HepG2 (cell line): ENCODE results near the gene ENPP1. TPM values are rescaled to one million over a fixed set of nuclear protein-coding genes. Genes with fewer than 3 reads are reported as not detected.

ENCODE experiments used
- ATAC-seq: fragments of 200-7000 bp; cut with Tn5 transposase; 3 replicates; pipeline ENCODE4 v1.9.1; 2020; ENCODE audit warnings: mild to moderate bottlenecking, moderate library complexity
- BruUV-seq: library from RNA; stranded (reverse); fragments of 400-500 nt; replicated peaks from 2 replicates; lab custom pipeline; 2021; lab: Mats Ljungman, UMichigan
- CTCF ChIA-PET: fragments of 300-600 bp; formaldehyde crosslinking; extraction: SDS; loops from one replicate; lab custom pipeline; 2021; ENCODE audit warnings: low total read pairs, inconsistent platforms, low intra/inter-chr PET ratio; lab: Yijun Ruan, JAX
- POLR2A ChIA-PET: fragments of 350-600 bp; sonication (Branson Sonifier 250); formaldehyde crosslinking; loops from one replicate; lab custom pipeline; 2020; ENCODE audit warnings: antibody characterized with exemption, inconsistent platforms; lab: Yijun Ruan, JAX
- DNase-seq: peaks from one replicate; pipeline ENCODE4 v3.0.0-alpha.2; 2015; ENCODE audit warnings: low spot score
- FAIRE-seq: peaks from 3 replicates; lab custom pipeline; 2011; peaks lifted over from hg19 to GRCh38; lab: Jason Lieb, UNC
- H2AFZ ChIP-seq: one replicate; pipeline ENCODE4 v1.6.1; 2011; ENCODE audit warnings: low read length, inconsistent platforms
- H3K27ac ChIP-seq: fragments of 300-600 bp; 3 replicates; pipeline ENCODE4 v1.8.0; 2011; ENCODE audit warnings: mixed run types, mild to moderate bottlenecking, mixed read lengths, low read length, inconsistent platforms; ENCODE audit not compliant: insufficient read depth; ENCODE audit errors: extremely low read length
- H3K27me3 ChIP-seq, 2 experiments: fragments of 200-600 bp in 1 of 2; 2 replicates in 1 of 2; 3 replicates in 1 of 2; pipeline versions ENCODE4 v1.6.0 to v1.8.0; 2011; ENCODE audit warnings: low read length in 2 of 2, mild to moderate bottlenecking in 2 of 2, moderate library complexity in 2 of 2, inconsistent platforms in 1 of 2; ENCODE audit not compliant: insufficient read depth in 2 of 2, control insufficient read depth in 1 of 2
- H3K36me3 ChIP-seq, 2 experiments: fragments of 200-600 bp in 1 of 2; replicated peaks in 1 of 2; 2 replicates in 1 of 2; 3 replicates in 1 of 2; pipeline versions ENCODE4 v1.5.1 to v1.8.0; 2011; ENCODE audit warnings: low read length in 2 of 2, inconsistent platforms in 1 of 2; ENCODE audit not compliant: insufficient read depth in 2 of 2, control insufficient read depth in 1 of 2
- H3K4me1 ChIP-seq: 2 replicates; pipeline ENCODE4 v1.5.1; 2012; ENCODE audit warnings: low read length, inconsistent platforms; ENCODE audit not compliant: insufficient read depth
- H3K4me2 ChIP-seq: 2 replicates; pipeline ENCODE4 v1.6.0; 2011; ENCODE audit warnings: low read depth, low read length, inconsistent platforms
- H3K4me3 ChIP-seq, 3 experiments: fragments of 200-600 bp in 1 of 3; sonication (generic), shearing (Covaris generic) in 1 of 3; replicated peaks in 1 of 3; 2 replicates each; pipeline ENCODE4 v1.5.1; 2011 to 2016; ENCODE audit warnings: low read length in 3 of 3, inconsistent platforms in 2 of 3, low read depth in 2 of 3, mild to moderate bottlenecking in 2 of 3, control low read depth in 1 of 3, mixed read lengths in 1 of 3; ENCODE audit not compliant: insufficient read depth in 1 of 3
- H3K79me2 ChIP-seq: one replicate; pipeline ENCODE4 v1.6.1; 2011; ENCODE audit warnings: low read length, inconsistent platforms; ENCODE audit not compliant: insufficient read depth
- H3K9ac ChIP-seq: 2 replicates; pipeline ENCODE4 v1.6.0; 2011; ENCODE audit warnings: mild to moderate bottlenecking, low read depth, low read length, inconsistent platforms; ENCODE audit not compliant: insufficient read depth
- H3K9me3 ChIP-seq: 2 replicates; pipeline ENCODE4 v1.5.1; 2012; ENCODE audit warnings: mild to moderate bottlenecking, low read length
- H4K20me1 ChIP-seq: 2 replicates; pipeline ENCODE4 v1.6.0; 2011; ENCODE audit warnings: inconsistent platforms, mild to moderate bottlenecking, low read length, moderate library complexity; ENCODE audit not compliant: insufficient read depth
- AHDC1 ChIP-seq: sonication (generic); formaldehyde crosslinking; IDR thresholded peaks from 2 replicates; pipeline ENCODE4 v1.5.1; 2020; ENCODE audit warnings: mild to moderate bottlenecking, missing genetic modification reagents, borderline replicate concordance
- ERF ChIP-seq: IDR thresholded peaks from 2 replicates; pipeline ENCODE4 v1.6.1; 2018; ENCODE audit warnings: missing biosample characterization, missing genetic modification reagents
- HMG20B ChIP-seq: conservative IDR thresholded peaks from 2 replicates; pipeline ENCODE4 v1.6.1; 2016; ENCODE audit warnings: missing genetic modification reagents, missing compliant biosample characterization
- IRF9 ChIP-seq: sonication (generic); formaldehyde crosslinking; IDR thresholded peaks from 2 replicates; pipeline ENCODE4 v1.8.0; 2022; ENCODE audit warnings: missing genetic modification reagents, mild to moderate bottlenecking, borderline replicate concordance
- JDP2 ChIP-seq: sonication (generic); formaldehyde crosslinking; IDR thresholded peaks from 2 replicates; pipeline ENCODE4 v1.8.1; 2022; ENCODE audit warnings: missing genetic modification reagents, borderline replicate concordance
- RAD21 ChIP-seq: fragments of 450-650 bp; formaldehyde crosslinking; IDR thresholded peaks from 2 replicates; pipeline ENCODE4 v1.5.0; 2020; ENCODE audit warnings: mild to moderate bottlenecking
- REXO4 ChIP-seq: sonication (generic); formaldehyde crosslinking; IDR thresholded peaks from 2 replicates; pipeline ENCODE4 v1.8.0; 2022; ENCODE audit warnings: missing genetic modification reagents, mild to moderate bottlenecking, borderline replicate concordance
- SAP130 ChIP-seq: IDR thresholded peaks from 2 replicates; pipeline ENCODE4 v1.6.1; 2016; ENCODE audit warnings: low read depth
- SP140L ChIP-seq: sonication (generic); formaldehyde crosslinking; IDR thresholded peaks from 2 replicates; pipeline ENCODE4 v1.4.0; 2020; ENCODE audit warnings: missing genetic modification reagents, borderline replicate concordance
- XRCC5 ChIP-seq: fragments of 200-400 bp; formaldehyde crosslinking; optimal IDR thresholded peaks from 2 replicates; pipeline ENCODE3; 2017; ENCODE audit warnings: mild to moderate bottlenecking, low read length
- ZNF18 ChIP-seq: sonication (generic); formaldehyde crosslinking; IDR thresholded peaks from 2 replicates; pipeline ENCODE4 v1.8.0; 2022; ENCODE audit warnings: mild to moderate bottlenecking, missing genetic modification reagents; ENCODE audit not compliant: insufficient replicate concordance
- ZNF704 ChIP-seq: sonication (generic); formaldehyde crosslinking; IDR thresholded peaks from 2 replicates; pipeline ENCODE4 v1.8.1; 2023; ENCODE audit warnings: mild to moderate bottlenecking, inconsistent platforms, moderate library complexity, missing genetic modification reagents, borderline replicate concordance
- WGBS: methylation state at CpG from one replicate; pipeline ENCODE4 v1.1.6; 2017; ENCODE audit warnings: low lambda C conversion rate; 5-methylcytosine and 5-hydroxymethylcytosine counted together
- in situ Hi-C: cut with HindIII; loops from 2 replicates; pipeline ENCODE4 v1.10.0; 2017; ENCODE audit warnings: low pct_unique_long_range_greater_than_20kb; ENCODE audit not compliant: extremely low pct_ligation_motif_present
- intact Hi-C: fragments of 100-400 bp; cut with micrococcal nuclease; formaldehyde crosslinking; loops from one replicate; pipeline ENCODE4 v1.10.0; 2022; ENCODE audit not compliant: unreplicated experiment
- polyA plus RNA-seq, 8 experiments: library from polyadenylated mRNA; depleted of rRNA in 3 of 8; stranded (reverse) in 7 of 8; unstranded in 1 of 8; fragments of >200 nt; fragmentation: Illumina TruSeq in 4 of 8; extraction: Trizol in 4 of 8; gene quantifications; 2 replicates each; pipeline versions ENCODE4 v1.2.1 to v1.2.3, GENCODE V29; 2011 to 2016; ENCODE audit warnings: low read depth in 4 of 8, missing spikeins in 1 of 8, mixed read lengths in 1 of 8; ENCODE audit not compliant: insufficient read depth in 1 of 8
- total RNA-seq, 5 experiments: library from RNA; depleted of rRNA; stranded (reverse); fragments of >200 nt; fragmentation: Illumina TruSeq; extraction: Trizol; gene quantifications; 2 replicates each; pipeline ENCODE4 v1.2.3, GENCODE V29; 2016; ENCODE audit warnings: low read depth in 1 of 5

The ENPP1 gene
- total and polyA plus RNA-seq, 2 of the 13 experiments (the other 11 are each of a cell fraction or from before 2014, with no cell fraction given) = 56.5 to 160 TPM

- H3K9me3 ChIP-seq = no peaks in the 10 kb centered on the region
- no peak overlapping the region for H3K9ac ChIP-seq
- H3K4me2 ChIP-seq = no peak overlapping the region
- in situ Hi-C loops = loop anchor here (5.0 kb wide), 1 partner anchor 217 kb away; no protein-coding TSS in a partner anchor
- H3K4me1 ChIP-seq = peaks cover 7% of the 10 kb centered on the region; the same call in 1 of the 2 replicates
- H3K4me3 ChIP-seq = no peak overlapping the region
- no peak overlapping the region for H3K27ac ChIP-seq
- DNase-seq = peak; percentile 79
- BruUV-seq = no TSS peak
- H2AFZ ChIP-seq = no peak overlapping the region
- H4K20me1 ChIP-seq = no peaks in the 10 kb centered on the region
- H3K79me2 ChIP-seq = no peaks in the 10 kb centered on the region
- 77% methylated on average over 4 of the region's 4 CpGs for WGBS
- H3K36me3 ChIP-seq = no peaks in the 10 kb centered on the region
- intact Hi-C loops = loop anchor here (1.0 to 2.0 kb wide), 5 partner anchors 13 to 217 kb away; partner anchors contain the start of gene ENPP1
- ChIA-PET CTCF (interaction anchor here (2.8 kb wide), 1 partner anchor 214 kb away, joined by 35 read pairs; no protein-coding TSS in a partner anchor), POLR2A (interaction anchor here (0.9 to 1.6 kb wide), 4 partner anchors 13 to 127 kb away, joined by 3 to 6 read pairs (median 4); partner anchors contain the start of gene ENPP1)
- FAIRE-seq = peak; percentile 70
- ATAC-seq = peak; percentile 97
- no peaks in the 10 kb centered on the region for H3K27me3 ChIP-seq
- no peak for TF ChIP-seq XRCC5
- no peak for TF ChIP-seq AHDC1
- no peak for TF ChIP-seq JDP2 (CRISPR knock-in tag)
- TF ChIP-seq RAD21 (CRISPR knock-in tag) = peak; percentile 84
- TF ChIP-seq SAP130 = 0 out of 2 replicates have a peak, but pooled peaks have one; percentile 34
- TF ChIP-seq IRF9 (CRISPR knock-in tag) = no peak
- no peak for TF ChIP-seq ZNF704 (CRISPR knock-in tag)
- no peak for TF ChIP-seq REXO4 (CRISPR knock-in tag)
- peak; percentile 72; the same call in 1 of the 2 replicates for TF ChIP-seq ERF (CRISPR knock-in tag)
- 0 out of 2 replicates have a peak, but pooled peaks have one; percentile 76 for TF ChIP-seq SP140L (CRISPR knock-in tag)
- TF ChIP-seq ZNF18 (CRISPR knock-in tag) = no peak
- no peak for TF ChIP-seq HMG20B
Observed at GRCh38 chr6:131909408-131910218, 101.8 kb downstream of the ENPP1 start.
